Tibial nerve (tissue), 4 donors: ENCODE data around the gene RNF130. TPM values are rescaled to one million over a fixed set of nuclear protein-coding genes. Genes with fewer than 3 reads are reported as not detected.
"Not testable (repeated sequence)": the region's sequence is repeated elsewhere in the genome, so short reads cannot be mapped to it uniquely, and the experiment has no call there.

Source experiments
- DNase-seq, 2 donors: peaks; one replicate each; pipeline ENCODE4 v3.0.0-alpha.2; 2019; ENCODE audit warnings: low spot score in 2 of 2
- H3K27ac ChIP-seq, 4 donors: fragments of 200-600 bp; sonication (generic) in 3 of 4; one replicate each; pipeline ENCODE4 v1.5.1; 2017 to 2019; ENCODE audit warnings: mild to moderate bottlenecking in 1 of 4
- H3K27me3 ChIP-seq, 2 donors: fragments of 200-600 bp; sonication (generic) in 1 of 2; one replicate each; pipeline versions ENCODE4 v1.5.1 to v1.6.0; 2017 to 2019
- H3K36me3 ChIP-seq, 3 donors: fragments of 200-600 bp; sonication (generic); one replicate each; pipeline ENCODE4 v1.5.1; 2018 to 2019
- H3K4me1 ChIP-seq, 4 donors: fragments of 200-600 bp; sonication (generic) in 3 of 4; one replicate each; pipeline ENCODE4 v1.5.1; 2017 to 2019
- H3K4me3 ChIP-seq, 4 donors: fragments of 200-600 bp; sonication (generic) in 3 of 4; one replicate each; pipeline ENCODE4 v1.5.1; 2017 to 2019; ENCODE audit warnings: mild to moderate bottlenecking in 1 of 4, moderate library complexity in 1 of 4
- H3K9me3 ChIP-seq, 4 donors: fragments of 200-600 bp; sonication (generic) in 3 of 4; one replicate each; pipeline ENCODE4 v1.5.1; 2017 to 2019
- CTCF ChIP-seq, 5 experiments: fragments of 200-600 bp in 3 of 5; fragments of 450-650 bp in 2 of 5; sonication (generic) in 3 of 5; IDR thresholded peaks; one replicate each; pipeline ENCODE4 v1.5.1; 2016 to 2019; ENCODE audit warnings: antibody characterized with exemption in 5 of 5, mild to moderate bottlenecking in 3 of 5, moderate library complexity in 2 of 5
- EP300 ChIP-seq, 2 donors: sonication (generic); formaldehyde crosslinking; IDR thresholded peaks; one replicate each; pipeline ENCODE4 v1.6.1; 2017; ENCODE audit warnings: antibody characterized with exemption in 2 of 2, mild to moderate bottlenecking in 1 of 2
- POLR2A ChIP-seq, 2 donors: fragments of 450-650 bp; IDR thresholded peaks; one replicate each; pipeline ENCODE4 v1.6.1; 2017; ENCODE audit warnings: antibody characterized with exemption in 2 of 2, mild to moderate bottlenecking in 2 of 2, moderate library complexity in 2 of 2
- WGBS, 2 donors: methylation state at CpG; one replicate each; pipeline ENCODE4 v1.1.5; 2018; 5-methylcytosine and 5-hydroxymethylcytosine counted together
- total RNA-seq, 4 donors: library from RNA; depleted of rRNA; stranded (reverse); fragments of >200 nt; gene quantifications; one replicate each; pipeline ENCODE4 v1.1.0, GENCODE V29; 2016

The RNF130 gene
- total RNA-seq, 4 donors from 2014 or later = 121 to 150 (median 143) TPM

DNA sequence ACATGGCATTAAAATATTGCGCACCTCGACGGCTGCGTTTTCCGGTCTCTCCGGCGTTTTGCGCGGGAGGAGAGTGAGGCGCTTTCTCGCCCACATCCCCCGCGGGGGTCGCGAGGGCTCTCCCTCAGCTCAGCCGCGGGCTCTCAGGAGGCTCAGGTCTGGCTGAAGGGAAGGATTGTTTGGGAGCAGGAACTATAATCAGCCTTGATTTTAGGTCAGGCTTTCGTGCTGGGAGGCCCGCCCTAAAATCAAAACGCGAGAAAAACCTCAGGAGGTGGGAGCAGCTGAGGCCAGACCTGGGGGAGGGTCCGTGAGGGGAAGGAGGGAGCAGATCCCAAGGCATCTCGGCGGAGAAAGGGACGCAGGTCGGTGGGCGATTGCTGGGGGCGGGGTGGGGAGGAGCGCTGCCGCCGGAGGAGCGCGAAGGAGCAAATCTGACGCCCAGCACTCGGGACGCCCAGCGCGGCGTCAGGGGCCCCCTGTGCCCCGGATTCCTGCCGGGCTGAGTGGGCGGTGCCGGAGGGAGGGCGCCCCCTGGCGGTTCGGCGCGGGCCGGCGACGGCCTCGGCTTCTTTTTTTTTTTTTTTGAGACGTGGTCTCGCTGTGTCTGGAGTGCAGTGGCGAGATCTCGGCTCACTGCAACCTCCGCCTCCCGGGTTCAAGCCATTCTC is 18.7 kb upstream of the RNF130 start:
- DNase-seq = peak; percentile 36 to 47
- Histone ChIP-seq H3K27me3 (no peaks in the 10 kb centered on the region), H3K36me3 (no peaks in the 10 kb centered on the region), H3K4me1 (peaks cover 0 to 10% (median 7%) of the 10 kb centered on the region in 4 donors), H3K9me3 (no peaks in the 10 kb centered on the region), H3K27ac (peak overlapping the region; percentile 68 to 92 (median 82)), H3K4me3 (peak overlapping the region; percentile 43 to 67 (median 58))
- TF ChIP-seq EP300 (IDR thresholded peaks at IDR 0.05) (peak in 1 of 2 donors; percentile 70), CTCF (IDR thresholded peaks at IDR 0.05) (peak; percentile 84 to 96 (median 87)), POLR2A (IDR thresholded peaks at IDR 0.05) (peak in 1 of 2 donors; percentile 20)
- WGBS, 2 donors = 2% methylated on average over 57 of the region's 58 CpGs

- not testable (repeated sequence) for DNase-seq, H3K36me3 ChIP-seq, H3K9me3 ChIP-seq, H3K27me3 ChIP-seq
- WGBS, 2 donors = 75% methylated on average over 18 of the region's 18 CpGs
- peak overlapping the region in 3 of 4 donors; percentile 43 to 62 (median 53) for H3K4me3 ChIP-seq
- H3K4me1 ChIP-seq = peaks cover 0 to 10% (median 7%) of the 10 kb centered on the region in 4 donors
- peak overlapping the region in 3 of 4 donors; percentile 73 to 92 (median 91) for H3K27ac ChIP-seq
Observed at GRCh38 chr5:180089628-180090027, 18.1 kb upstream of the RNF130 start.

- TF ChIP-seq EP300 (IDR thresholded peaks at IDR 0.05) (no peak), CTCF (IDR thresholded peaks at IDR 0.05) (no peak), POLR2A (IDR thresholded peaks at IDR 0.05) (no peak)
- Histone ChIP-seq H3K4me3 (no peak overlapping the region), H3K27me3 (no peaks in the 10 kb centered on the region), H3K4me1 (peaks cover 0 to 10% (median 7%) of the 10 kb centered on the region in 4 donors), H3K36me3 (no peaks in the 10 kb centered on the region), H3K9me3 (no peaks in the 10 kb centered on the region), H3K27ac (peak overlapping the region in 2 of 4 donors; percentile 2 to 16)
- DNase-seq = no peak
- WGBS, 2 donors = 88 to 96% methylated on average over 8 of the region's 8 CpGs
Observed at GRCh38 chr5:180088561-180088960, 17.0 kb upstream of the RNF130 start.

DNA sequence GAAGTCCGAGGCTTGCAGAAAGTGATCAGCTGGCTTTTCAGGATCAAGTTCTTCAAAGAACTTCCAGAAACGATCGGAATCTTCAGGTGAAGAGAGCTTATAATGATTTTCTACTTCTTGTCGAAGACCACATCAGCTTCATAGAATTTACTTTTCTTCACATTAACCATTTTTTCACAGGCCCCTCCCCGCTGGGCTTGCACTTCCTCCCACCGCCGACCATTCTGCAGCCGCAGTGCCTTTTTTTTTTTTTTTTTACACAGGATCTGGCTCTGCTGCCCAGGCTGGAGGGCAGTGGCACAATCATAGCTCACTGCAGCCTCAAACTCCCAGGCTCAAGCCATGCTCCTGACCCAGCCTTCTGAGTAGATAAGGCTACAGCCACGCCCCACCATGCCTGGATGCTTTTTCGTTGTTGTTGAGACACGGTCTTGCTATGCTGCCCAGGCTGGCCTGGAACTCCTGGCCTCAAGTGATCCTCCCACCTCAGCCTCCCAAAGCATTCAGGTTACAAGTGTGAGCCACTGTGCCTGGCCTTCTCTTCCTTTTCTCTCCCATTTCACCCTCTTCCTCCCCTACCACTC is 15.3 kb upstream of the RNF130 start:
- no peak for TF ChIP-seq EP300 (IDR thresholded peaks at IDR 0.05)
- TF ChIP-seq POLR2A (IDR thresholded peaks at IDR 0.05) = no peak
- no peak for TF ChIP-seq CTCF (IDR thresholded peaks at IDR 0.05)
- DNase-seq = no peak
- Histone ChIP-seq H3K4me3 (no peak overlapping the region), H3K36me3 (no peaks in the 10 kb centered on the region), H3K27me3 (no peaks in the 10 kb centered on the region), H3K4me1 (peaks cover 0 to 10% (median 7%) of the 10 kb centered on the region in 4 donors), H3K9me3 (no peaks in the 10 kb centered on the region), H3K27ac (no peak overlapping the region)
- WGBS, 2 donors = 87 to 88% methylated on average over 11 of the region's 11 CpGs

GRCh38 chr5:180085837-180086236 is 14.3 kb upstream of the RNF130 start:
- WGBS, 2 donors = 42 to 46% methylated on average over 7 of the region's 7 CpGs
- Histone ChIP-seq H3K27ac (peak overlapping the region in 1 of 4 donors; percentile 4), H3K4me3 (no peak overlapping the region), H3K27me3 (no peaks in the 10 kb centered on the region), H3K36me3 (no peaks in the 10 kb centered on the region), H3K9me3 (no peaks in the 10 kb centered on the region), H3K4me1 (peaks cover 0 to 7% (median 4%) of the 10 kb centered on the region in 4 donors)
- TF ChIP-seq CTCF (IDR thresholded peaks at IDR 0.05) (no peak), POLR2A (IDR thresholded peaks at IDR 0.05) (no peak), EP300 (IDR thresholded peaks at IDR 0.05) (no peak)
- no peak for DNase-seq
